T-helper 22 cell (primary cell): ENCODE data around the gene ZNF274.
"Not testable (repeated sequence)": the region's sequence is repeated elsewhere in the genome, so short reads cannot be mapped to it uniquely, and the experiment has no call there.

Experiments used
- DNase-seq: peaks from one replicate; pipeline ENCODE4 v3.0.0-alpha.2; 2020; ENCODE audit warnings: low read depth

The ZNF274 gene

DNA sequence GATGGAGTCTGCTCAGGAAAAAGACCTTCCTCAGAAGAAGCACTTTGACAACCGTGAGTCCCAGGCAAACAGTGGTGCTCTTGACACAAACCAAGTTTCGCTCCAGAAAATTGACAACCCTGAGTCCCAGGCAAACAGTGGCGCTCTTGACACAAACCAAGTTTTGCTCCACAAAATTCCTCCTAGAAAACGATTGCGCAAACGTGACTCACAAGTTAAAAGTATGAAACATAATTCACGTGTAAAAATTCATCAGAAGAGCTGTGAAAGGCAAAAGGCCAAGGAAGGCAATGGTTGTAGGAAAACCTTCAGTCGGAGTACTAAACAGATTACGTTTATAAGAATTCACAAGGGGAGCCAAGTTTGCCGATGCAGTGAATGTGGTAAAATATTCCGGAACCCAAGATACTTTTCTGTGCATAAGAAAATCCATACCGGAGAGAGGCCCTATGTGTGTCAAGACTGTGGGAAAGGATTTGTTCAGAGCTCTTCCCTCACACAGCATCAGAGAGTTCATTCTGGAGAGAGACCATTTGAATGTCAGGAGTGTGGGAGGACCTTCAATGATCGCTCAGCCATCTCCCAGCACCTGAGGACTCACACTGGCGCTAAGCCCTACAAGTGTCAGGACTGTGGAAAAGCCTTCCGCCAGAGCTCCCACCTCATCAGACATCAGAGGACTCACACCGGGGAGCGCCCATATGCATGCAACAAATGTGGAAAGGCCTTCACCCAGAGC, 29.6 kb downstream of the ZNF274 start:
- no peak for DNase-seq

DNA sequence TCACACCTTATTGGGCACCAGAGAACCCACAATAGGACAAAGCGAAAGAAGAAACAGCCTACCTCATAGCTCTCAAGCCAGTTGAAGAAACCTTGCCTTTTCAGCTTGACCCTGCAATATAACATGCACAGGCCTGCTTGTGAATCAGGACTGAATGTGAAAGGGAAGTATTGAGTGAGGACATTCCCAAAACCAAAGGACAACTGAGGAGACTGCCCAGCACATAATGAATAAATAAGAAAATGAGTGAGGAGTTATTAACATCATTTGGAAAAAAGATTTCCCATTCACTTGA, 30.2 kb downstream of the ZNF274 start:
- no peak for DNase-seq

GRCh38 chr19:58217069-58217481, 34.2 kb downstream of the ZNF274 start:
- DNase-seq: no peak

GRCh38 chr19:58217607-58218391, 34.9 kb downstream of the ZNF274 start:
- no peak for DNase-seq

DNA sequence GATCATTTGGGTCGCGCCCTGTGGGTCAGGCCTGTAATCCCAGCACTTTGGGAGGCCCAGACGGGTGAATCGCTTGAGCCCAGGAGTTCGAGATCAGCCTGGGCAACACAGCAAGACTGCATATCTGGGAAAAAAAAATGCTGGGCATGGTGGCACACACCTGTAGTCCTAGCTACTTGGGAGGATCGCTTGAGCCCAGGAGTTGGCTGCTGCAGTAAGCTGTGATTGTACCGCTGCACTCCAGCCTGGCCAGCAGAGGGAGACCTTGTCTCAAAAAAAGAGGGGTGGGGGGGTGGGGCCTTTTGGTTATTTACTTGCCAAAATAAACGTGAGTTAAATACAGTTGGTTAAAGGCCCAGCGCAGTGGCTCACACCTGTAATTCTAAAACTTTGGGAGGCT, 36.0 kb downstream of the ZNF274 start:
- no peak for DNase-seq

DNA sequence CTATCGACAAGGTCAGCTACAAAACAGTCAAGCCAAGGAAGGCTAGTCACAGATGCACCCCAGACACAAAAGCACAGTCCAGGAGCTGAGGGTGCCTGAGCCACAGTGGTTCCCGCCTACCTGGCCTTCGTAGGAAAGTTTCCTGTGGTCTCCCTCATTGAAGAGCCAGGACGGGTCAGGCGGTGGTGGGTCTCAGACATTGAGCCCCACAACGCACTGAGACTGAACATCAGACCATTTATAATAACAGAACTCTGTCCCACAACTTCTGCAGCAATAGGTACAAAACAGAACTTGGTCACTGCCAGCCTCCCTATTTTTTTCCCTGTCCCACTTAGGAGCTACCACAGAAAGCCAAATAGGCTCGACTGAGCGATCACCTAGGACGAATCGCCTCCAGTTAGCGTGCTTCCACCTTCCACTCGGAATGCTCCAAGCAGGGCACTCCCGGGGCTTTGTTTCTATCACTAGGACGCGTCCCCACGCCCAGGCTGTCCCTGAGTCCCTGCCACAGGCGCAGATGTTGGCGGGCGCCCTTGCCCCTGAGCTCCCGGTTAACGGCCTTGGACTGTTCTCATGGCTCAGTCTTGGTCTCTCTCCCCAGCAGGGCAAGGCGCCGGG, 45.2 kb downstream of the ZNF274 start:
- DNase-seq: no peak

DNA sequence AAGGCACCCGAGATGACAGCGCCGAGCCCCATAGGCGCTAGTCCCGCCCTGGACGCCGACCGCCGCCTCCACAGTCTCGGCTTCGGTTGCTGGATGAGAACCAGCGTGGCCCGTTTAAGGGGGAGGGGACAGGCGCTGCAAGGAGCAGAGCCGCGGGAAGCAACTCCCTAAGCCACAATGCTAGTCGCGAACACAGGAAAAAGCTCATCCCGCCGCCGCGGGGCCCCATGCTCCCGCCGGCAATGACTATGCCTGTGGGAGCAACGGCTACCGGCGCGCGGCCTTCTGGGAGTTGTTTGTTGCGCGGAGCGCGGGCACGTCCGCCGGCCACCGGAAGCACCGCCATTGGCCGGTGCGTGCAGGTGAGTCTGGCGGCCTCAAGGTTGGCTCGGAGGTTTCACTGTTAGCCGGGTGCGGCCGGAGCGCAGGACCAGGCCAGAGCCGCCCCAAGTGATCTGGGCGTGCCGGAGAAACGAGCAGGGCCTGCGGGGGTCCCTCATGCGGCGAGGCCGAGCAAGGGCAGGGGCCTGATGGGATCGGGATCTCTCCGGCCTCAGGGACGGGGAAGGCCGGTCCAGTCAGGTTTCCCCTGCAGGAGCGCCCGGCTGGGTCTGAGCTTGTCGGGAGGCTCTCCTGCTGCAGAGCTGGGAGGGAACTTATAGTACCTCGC, 45.9 kb downstream of the ZNF274 start, which contains the start of gene ZNF544:
ZNF544 (plus strand) TSS at position 330 of the 670 bp plus-strand sequence. CDS start 15,110 bp downstream, outside the sequence.
- peak; percentile 4 for DNase-seq

DNA sequence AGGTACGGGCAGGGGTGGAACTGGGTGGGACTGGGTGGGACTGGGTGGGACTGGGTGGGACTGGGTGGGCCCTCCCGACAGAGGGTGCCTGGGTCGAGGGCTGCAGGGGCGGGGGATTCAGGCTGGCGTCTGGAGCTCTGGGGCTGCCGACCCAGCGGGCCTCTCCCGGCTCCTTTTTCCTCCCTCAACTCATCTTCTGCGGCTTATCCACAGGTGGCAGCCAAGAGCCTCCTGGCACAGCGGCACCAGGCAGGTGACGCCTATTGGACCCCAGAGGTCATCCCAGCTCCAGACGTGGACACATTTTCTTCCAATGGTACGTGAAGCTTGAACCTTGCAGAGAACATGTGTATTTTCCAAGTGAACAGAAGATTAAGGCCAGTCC, 46.4 kb downstream of the ZNF274 start:
- DNase-seq: no peak

DNA sequence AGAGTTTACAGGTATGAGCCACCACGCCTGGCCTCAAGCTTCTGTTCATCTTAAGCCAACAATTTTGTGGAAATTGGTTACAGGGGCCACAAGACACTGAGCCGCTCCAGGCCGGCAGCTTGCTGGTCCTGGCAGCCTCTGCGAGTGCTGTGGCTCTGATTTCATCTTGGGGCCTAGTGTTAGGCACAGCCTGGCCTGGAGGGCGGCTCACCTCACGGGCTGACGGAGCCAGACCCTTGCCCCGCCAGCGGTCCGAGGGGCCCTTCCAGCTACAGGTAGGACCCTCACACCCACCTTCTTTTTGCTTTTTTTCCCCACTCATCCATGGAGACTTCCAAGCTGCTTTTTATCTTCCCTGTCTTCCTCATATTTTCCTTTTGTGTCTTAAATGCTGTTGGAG, 54.5 kb downstream of the ZNF274 start:
- DNase-seq: no peak

DNA sequence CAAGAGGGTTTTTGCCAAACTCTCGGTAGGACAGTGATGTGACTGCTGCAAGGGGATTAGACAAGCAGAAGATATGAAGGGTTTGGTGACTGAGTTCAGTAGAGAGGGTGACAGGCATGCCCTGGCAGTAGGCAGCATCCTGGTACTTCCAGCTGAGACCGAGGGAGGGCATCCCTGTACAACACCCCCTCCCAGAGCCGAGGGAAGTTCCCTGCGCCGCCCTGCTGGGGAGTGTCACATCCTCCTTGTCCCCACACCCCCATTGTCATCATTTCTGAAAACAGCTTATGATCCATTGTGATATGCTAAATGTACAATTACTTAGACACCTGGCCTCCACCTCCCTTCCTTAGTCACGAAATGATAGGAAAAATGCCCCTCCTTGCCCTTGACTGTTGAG, 60.5 kb downstream of the ZNF274 start:
- no peak for DNase-seq

DNA sequence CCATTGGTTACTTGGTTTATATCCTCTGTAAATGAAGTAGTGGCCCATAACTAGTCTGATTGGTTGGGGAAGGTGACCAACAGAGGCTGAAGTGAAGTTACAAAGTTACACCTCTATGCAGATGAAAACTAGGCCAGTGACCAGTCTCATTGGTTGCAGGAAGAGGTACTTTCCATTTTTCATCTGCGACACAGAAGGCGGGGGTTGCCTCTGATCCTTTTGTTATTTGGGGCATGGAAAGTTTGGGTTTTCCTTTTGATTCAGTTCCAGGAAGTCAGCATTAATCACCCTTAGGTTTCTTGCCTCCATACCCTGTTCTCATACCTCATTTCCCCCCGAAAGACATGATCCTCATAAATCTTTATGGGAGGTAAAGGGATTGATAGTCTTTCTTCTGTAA, 66.0 kb downstream of the ZNF274 start:
- DNase-seq: no peak

- DNase-seq: no peak
These were observed 69.3 kb downstream of the ZNF274 start for GRCh38 chr19:58252102-58252685.

- not testable (repeated sequence) for DNase-seq
These were observed 75.4 kb downstream of the ZNF274 start for GRCh38 chr19:58258259-58258658.

- no peak for DNase-seq
These were observed 78.7 kb downstream of the ZNF274 start for GRCh38 chr19:58261600-58261967.

GRCh38 chr19:58261968-58262921, 79.4 kb downstream of the ZNF274 start:
- no peak for DNase-seq

DNA sequence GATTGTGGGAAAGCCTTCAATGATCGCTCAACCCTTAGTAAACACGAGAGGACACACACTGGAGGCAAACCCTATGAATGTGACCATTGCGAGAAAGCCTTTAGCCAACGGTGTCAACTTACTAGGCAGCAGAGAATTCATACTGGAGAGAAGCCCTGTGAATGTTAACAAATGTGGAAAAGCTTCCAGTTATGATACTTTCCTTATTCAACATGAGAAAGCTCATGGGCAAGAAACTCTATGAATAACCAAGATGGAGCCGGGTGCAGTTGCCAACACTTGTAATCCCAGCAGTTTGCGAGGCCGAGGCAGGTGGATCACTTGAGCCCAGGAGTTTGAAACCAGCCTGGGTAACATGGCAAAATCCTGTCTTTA, 80.0 kb downstream of the ZNF274 start:
- no peak for DNase-seq
